Fibroblast of mammary gland (primary cell): ENCODE results near the gene PSME4.

ENCODE experiments used
- DNase-seq: peaks from one replicate; pipeline ENCODE4 v3.0.0-alpha.2; 2010; ENCODE audit warnings: low read depth
- H3K4me3 ChIP-seq: 2 replicates; pipeline ENCODE4 v1.5.1; 2011; ENCODE audit warnings: low read depth, mild to moderate bottlenecking, low read length, moderate library complexity; ENCODE audit not compliant: control insufficient read depth
- CTCF ChIP-seq: conservative IDR thresholded peaks from 2 replicates; pipeline ENCODE4 v1.5.1; 2011; ENCODE audit warnings: low read depth, low read length, inconsistent platforms; ENCODE audit not compliant: control insufficient read depth, insufficient read depth

PSME4 gene

DNA sequence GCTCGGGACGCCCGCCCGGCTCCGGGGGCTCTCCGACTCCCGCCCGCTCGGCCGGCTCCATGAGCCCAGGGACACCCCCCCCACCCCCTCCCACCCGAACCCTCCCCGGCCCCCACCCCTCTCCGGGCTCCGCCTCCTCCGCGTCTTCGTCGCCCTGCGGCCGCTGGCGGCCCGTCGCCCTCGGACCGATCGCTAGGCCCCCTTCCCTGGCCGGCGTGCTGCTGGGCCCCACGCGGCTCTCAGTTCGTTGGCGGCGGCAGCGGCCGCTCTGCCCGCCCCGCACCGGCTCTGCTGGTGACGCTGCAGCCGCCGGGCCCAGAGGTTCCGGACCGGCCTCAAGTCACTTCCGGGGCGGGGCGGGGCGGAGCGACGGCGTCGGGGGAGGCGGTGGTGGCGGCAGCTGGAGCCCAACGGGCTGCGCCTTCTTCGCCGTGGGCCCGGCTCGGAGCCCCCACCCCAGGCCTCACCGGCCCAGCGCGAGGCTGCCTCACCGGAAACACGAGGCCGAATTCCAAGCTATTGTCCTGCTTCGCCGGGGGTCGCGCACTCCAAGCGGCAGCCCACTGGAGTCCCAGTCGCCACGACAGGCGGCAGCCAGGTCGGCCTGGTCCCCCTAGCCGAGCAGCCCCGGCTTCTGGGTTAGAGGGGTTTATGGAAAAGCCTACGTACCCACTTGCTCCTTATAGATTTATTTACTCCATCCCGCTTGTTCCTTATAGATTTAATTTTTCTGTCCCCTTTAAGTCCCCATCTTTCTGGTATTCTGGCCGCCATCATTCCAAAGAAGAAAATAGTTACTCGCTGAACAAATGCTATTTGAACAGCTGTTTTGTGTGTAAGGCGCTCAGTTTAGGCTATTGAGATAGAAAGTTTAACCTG is at the start of gene PSME4:
Gene PSME4 (minus strand): TSS at position 270 of the 879 bp plus-strand sequence. CDS start 209 bp downstream, at position 61.
- TF ChIP-seq CTCF, result no peak
- peak within 1 kb of the TSS; percentile 94 for H3K4me3 ChIP-seq
- peak; percentile 72 for DNase-seq

- no peak overlapping the region for H3K4me3 ChIP-seq
- DNase-seq, result peak; percentile 87
- no peak for TF ChIP-seq CTCF
Measured at GRCh38 chr2:54015798-54016699, 45.3 kb upstream of the PSME4 start.

DNA sequence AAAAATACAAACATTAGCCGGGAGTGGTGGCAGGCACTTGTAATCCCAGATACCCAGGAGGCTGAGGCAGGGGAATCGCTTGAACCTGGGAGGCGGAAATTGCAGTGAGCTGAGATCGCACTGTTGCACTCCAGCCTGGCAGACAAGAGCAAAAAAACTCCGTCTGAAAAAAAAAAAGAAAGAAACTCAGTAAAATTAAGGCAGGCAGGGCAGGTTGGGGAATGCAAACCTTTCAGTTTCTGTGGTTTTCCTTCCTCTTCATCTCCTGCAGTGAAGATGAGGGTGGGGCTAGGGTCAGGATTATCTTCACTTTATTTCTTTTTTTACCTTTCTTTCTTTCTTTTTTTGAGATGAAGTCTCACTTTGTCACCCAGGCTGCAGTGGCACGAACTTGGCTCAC is 43.2 kb upstream of the PSME4 start:
- no peak overlapping the region for H3K4me3 ChIP-seq
- DNase-seq, result no peak
- TF ChIP-seq CTCF, result no peak

DNA sequence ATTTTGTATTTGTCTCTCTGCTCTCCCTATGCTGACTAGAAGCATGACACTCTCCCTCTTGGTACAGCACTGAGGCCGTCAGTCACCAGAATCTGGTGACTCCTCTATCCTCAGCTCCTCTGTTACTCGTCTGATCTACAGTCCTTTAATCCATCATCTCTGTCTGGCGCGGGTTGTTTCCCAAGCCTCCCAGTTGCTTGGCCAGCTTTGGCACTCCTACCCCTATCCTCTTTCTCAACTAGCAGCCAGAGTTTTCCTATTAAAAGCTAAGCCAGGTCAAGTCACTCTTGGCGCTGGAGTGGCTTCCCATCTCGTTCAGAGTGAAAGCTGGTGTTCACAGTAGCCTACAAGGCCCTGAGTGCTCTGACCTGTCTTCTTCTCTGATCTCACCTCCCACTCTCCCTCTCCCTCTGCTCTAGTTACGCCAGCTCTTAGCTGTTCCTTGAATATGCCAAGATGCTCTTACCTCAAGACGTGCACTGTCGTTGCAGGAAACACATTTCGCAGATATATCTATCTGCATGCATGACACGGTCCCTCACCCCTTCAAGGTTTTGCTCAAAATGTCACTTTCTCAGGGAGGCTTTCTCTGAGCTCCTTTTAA is 41.8 kb upstream of the PSME4 start:
- H3K4me3 ChIP-seq, result no peak overlapping the region
- DNase-seq, result peak; percentile 22
- TF ChIP-seq CTCF, result no peak

DNA sequence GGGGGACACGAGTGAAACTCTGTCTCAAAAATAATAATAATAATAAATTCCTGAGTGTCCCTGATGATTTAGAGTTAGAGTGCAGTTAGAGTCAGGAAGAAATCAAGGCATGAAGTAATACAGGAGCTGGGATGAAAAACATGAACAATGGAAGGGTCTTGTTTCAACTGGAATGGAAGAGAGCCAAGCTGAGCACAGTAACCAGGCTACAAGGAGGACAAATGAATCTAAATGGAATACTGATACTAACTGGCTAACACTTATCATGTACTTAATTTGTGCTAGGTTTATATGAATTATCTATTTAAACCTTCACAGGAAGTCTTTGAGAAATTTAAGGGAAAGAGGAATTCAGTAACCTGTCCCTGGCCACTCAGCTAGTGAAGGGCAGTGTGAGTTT is 38.8 kb upstream of the PSME4 start:
- DNase-seq, result no peak
- H3K4me3 ChIP-seq, result no peak overlapping the region
- no peak for TF ChIP-seq CTCF

DNA sequence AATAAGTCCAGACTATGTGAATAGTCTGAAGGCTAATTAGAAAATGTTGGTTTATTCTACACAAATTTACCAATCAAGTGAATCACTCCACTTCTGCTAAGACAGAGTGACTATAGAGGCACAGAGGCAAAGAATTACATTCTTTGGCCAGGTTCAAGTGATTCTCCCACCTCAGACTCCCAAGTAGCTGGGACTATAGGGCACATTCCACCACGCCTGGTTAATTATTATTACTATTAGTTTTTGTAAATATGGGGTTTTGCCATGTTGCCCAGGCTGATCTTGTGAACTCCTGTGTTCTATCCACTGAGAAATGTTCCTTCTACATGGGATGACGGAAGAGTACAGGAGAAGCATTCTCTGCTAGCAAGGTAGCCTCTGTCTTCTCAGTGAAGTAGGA is 37.6 kb upstream of the PSME4 start:
- no peak overlapping the region for H3K4me3 ChIP-seq
- no peak for DNase-seq
- TF ChIP-seq CTCF, result no peak
